PFSK-1 (cell line): ENCODE measurements around the gene KAT2B.

Experiments used
- FOXP2 ChIP-seq: optimal IDR thresholded peaks from 2 replicates; pipeline ENCODE3; 2011; ENCODE audit warnings: borderline replicate concordance, control low read depth, inconsistent platforms; ENCODE audit not compliant: insufficient read depth; ENCODE audit errors: extremely low read length, extremely low read depth
- POLR2AphosphoS5 ChIP-seq: IDR thresholded peaks from 2 replicates; pipeline ENCODE4 v1.6.1; 2012; ENCODE audit warnings: low read depth, mild to moderate bottlenecking, control low read depth, low read length, moderate library complexity
- SIN3A ChIP-seq: IDR thresholded peaks from 2 replicates; pipeline ENCODE4 v1.6.1; 2012; ENCODE audit warnings: mild to moderate bottlenecking, low read length, moderate library complexity, borderline replicate concordance; ENCODE audit not compliant: insufficient read depth
- TAF1 ChIP-seq: IDR thresholded peaks from 2 replicates; pipeline ENCODE4 v1.6.1; 2012; ENCODE audit warnings: low read length, control low read depth, borderline replicate concordance; ENCODE audit not compliant: insufficient read depth
- TF ChIP-seq, protein P1 (sequence below), 2 experiments: IDR thresholded peaks; 2 replicates each; pipeline versions ENCODE4 v1.6.1 to v1.8.0; 2011 to 2012; ENCODE audit warnings: low read depth in 2 of 2, low read length in 2 of 2, control low read depth in 1 of 2, inconsistent platforms in 1 of 2, mild to moderate bottlenecking in 1 of 2, moderate library complexity in 1 of 2; ENCODE audit not compliant: insufficient read depth in 1 of 2

The KAT2B gene

DNA sequence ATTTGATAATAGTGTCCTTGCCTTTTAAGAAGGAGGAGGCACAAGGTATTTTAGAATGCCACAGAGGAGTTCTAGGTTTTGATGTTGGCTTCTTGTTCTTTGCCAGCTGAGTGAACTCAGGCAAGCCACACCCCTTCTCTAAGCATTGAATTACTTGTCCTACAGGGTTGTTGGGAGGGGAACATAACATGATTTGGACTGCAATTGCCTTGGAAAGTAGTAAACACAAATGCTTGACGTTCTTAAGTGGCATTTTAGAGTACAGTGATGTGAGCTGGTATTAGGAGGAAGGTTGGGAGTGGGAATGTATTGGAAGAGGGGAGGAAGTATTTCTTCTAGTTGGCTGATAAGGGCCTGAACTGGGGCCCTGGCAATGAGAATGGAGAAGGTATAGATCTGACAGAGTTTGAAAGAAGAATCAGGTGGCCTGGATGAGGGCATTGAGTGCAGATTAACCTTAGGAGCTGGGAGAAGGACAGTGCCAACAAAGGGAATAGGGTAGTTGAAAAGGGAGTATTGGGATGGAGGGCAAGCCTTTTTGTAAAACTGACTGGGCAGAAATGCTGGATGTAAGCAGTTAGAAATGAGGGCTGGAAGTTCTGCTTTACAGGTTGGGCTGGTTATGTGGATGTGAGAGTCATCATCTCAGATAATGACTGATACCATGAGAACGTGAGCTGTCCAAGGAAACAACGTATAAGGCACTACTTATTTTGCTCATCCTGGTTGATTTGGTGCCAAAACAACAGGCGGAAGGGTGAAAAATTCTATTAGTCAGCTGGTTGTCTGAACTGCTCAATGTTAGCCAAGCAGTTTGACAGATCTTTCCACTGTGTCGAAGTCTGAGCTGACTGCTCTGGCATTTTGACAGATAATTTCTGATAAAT is 16.7 kb downstream of the KAT2B start:
- TF ChIP-seq FOXP2 (no peak), SIN3A (0 out of 2 replicates have a peak, but pooled peaks have one; percentile 29), TAF1 (no peak)

DNA sequence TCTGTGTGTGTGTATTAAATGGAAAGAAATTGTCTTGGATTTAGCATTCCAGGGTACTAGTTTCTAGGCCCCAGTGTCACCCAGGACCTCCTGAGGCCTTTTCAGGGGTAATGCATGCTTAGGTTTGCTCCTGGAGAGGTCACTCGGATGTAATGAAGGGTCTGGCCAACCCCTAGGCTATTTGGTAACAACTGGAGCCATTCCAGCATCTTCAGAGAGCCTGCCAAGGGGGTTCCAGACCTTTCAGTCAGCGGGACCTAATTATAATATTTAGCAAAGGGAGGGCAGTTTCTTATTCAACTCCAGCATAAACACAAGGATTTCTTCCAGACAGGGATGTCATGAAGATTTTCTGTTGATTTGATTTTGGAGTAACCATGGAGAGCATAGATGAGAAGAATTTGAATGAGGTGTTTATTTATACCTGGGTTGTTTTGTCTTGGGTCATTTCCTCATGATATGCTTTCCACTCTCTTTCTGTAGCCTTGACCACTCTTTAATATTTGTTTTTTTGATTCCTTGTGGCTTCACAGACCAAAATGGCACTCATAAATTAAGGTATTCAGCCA is 17.4 kb downstream of the KAT2B start:
- TF ChIP-seq, protein P1, sequence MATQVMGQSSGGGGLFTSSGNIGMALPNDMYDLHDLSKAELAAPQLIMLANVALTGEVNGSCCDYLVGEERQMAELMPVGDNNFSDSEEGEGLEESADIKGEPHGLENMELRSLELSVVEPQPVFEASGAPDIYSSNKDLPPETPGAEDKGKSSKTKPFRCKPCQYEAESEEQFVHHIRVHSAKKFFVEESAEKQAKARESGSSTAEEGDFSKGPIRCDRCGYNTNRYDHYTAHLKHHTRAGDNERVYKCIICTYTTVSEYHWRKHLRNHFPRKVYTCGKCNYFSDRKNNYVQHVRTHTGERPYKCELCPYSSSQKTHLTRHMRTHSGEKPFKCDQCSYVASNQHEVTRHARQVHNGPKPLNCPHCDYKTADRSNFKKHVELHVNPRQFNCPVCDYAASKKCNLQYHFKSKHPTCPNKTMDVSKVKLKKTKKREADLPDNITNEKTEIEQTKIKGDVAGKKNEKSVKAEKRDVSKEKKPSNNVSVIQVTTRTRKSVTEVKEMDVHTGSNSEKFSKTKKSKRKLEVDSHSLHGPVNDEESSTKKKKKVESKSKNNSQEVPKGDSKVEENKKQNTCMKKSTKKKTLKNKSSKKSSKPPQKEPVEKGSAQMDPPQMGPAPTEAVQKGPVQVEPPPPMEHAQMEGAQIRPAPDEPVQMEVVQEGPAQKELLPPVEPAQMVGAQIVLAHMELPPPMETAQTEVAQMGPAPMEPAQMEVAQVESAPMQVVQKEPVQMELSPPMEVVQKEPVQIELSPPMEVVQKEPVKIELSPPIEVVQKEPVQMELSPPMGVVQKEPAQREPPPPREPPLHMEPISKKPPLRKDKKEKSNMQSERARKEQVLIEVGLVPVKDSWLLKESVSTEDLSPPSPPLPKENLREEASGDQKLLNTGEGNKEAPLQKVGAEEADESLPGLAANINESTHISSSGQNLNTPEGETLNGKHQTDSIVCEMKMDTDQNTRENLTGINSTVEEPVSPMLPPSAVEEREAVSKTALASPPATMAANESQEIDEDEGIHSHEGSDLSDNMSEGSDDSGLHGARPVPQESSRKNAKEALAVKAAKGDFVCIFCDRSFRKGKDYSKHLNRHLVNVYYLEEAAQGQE (IDR thresholded peaks at IDR 0.05; ENCODE audit: insufficient read depth in 1 of 2, low read depth in 2 of 2, low read length in 2 of 2): no peak
- TF ChIP-seq SIN3A (no peak), TAF1 (no peak)

DNA sequence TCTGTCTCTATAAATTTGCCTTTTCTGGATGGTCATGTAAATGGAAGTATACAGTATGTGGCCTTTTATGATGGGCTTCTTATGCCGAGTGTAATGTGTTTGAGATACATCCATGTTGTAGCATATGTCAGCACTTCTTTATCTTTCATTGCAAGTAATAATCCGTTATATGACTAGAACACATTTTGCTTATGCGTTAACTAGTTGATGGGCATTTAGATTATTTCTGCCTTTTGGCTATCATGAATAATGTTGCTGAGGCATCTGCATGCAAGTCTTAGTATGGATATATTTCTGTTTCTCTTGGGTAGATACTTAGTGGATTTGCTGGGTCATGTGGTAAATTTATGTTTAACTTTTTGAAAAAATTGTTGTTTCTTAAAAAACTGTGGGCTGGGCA is 19.7 kb downstream of the KAT2B start:
- no peak for TF ChIP-seq FOXP2

DNA sequence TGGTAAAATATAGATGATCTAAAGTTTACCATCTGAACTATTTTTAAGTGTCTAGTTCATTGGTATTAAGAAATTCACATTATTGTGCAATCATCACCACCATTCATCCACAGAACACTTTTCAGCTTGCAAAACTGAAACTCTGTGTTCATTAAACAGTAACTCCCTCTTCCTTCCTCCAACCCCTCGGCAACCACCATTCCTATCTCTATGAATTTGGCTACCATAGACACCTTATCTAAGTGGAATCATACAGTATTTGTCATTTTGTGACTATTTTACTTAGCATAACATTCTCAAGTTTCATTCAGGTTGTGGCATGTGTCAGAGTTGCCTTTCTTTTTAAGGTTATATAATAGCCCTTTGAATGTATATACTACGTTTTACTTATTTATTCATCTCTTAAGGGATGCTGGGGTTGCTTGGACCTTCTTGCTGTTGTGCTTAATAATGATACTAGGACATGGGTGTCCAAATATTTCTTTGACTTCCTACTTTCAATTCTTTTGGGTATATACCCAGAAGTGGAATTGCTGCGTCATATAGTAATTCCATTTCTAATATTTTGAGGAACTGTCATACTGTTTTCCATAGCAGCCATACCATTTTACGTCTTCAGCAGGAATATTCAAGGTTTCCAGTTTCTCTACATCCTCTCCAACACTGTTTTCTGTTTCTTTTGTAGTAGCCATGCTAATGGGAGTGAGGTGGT is 20.9 kb downstream of the KAT2B start:
- TF ChIP-seq TAF1 (no peak), SIN3A (no peak), FOXP2 (no peak), POLR2AphosphoS5 (no peak)
- TF ChIP-seq, protein P1 (IDR thresholded peaks at IDR 0.05; ENCODE audit: insufficient read depth in 1 of 2, low read depth in 2 of 2, low read length in 2 of 2): no peak

DNA sequence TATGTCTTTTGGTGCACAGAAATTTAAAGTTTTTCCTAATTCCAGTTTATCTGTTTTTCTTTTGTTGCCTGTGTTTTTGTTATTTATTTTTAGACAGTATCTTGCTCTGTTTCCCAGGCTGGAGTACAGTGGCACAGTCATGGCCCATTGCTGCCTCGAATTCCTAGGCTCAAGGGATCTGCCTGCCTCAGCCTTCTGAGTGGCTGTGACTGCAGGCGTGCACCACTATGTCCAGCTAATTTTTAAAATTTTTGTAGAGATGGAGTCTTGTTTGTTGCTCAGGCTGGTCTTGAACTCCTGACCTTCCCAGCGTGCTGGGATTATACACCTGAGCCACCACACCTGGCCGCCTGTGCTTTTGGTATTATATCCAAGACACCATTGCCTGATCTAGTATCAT is 22.8 kb downstream of the KAT2B start:
- TF ChIP-seq TAF1: no peak
- TF ChIP-seq, protein P1 (IDR thresholded peaks at IDR 0.05; ENCODE audit: insufficient read depth in 1 of 2, low read depth in 2 of 2, low read length in 2 of 2): no peak
- TF ChIP-seq SIN3A: no peak
- TF ChIP-seq POLR2AphosphoS5: no peak
- TF ChIP-seq FOXP2: no peak

DNA sequence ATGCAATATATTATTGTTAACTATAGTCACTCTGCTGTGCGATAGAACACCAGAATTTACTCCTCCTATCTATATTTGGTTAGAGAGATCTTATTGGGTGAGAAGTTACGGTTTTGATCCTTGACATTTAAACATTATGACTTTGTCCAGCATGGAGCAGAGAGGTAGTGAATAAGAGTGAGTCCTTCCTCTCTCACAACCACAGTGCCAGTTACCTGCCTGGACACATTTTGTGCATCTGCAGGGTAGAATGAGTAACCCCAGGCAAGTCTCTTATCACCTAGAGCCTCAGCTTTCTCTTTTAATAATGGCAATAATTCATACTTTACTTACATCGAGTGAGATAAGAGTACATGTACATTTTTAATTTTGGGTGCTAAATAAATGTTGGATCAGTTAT is 24.1 kb downstream of the KAT2B start:
- no peak for TF ChIP-seq FOXP2
